OCI-LY7 (cell line): Measurements from ENCODE around the gene NOD2.

Source experiments
- CTCF ChIP-seq: fragments of 200-600 bp; sonication (generic); conservative IDR thresholded peaks from 2 replicates; pipeline ENCODE4 v1.5.1; 2014; ENCODE audit warnings: mild to moderate bottlenecking, antibody characterized with exemption, low read length, moderate library complexity, mixed read lengths
- EZH2phosphoT487 ChIP-seq: fragments of 200-600 bp; sonication (generic); IDR thresholded peaks from 2 replicates; pipeline ENCODE4 v1.6.1; 2018; ENCODE audit warnings: low read depth, borderline replicate concordance, mild to moderate bottlenecking, mixed run types, antibody characterized with exemption, low read length, moderate library complexity, mixed read lengths

- TF ChIP-seq CTCF (no peak), EZH2phosphoT487 (no peak)
Observed at GRCh38 chr16:50752471-50753235, 59.2 kb downstream of the NOD2 start.
